Fibroblast of lung (primary cell): Measurements from ENCODE around the gene SDHAF1.

ENCODE experiments used
- CTCF ChIP-seq, 2 donors: IDR thresholded peaks in 1 of 2; conservative IDR thresholded peaks in 1 of 2; 1 replicate in 1 of 2; 2 replicates in 1 of 2; pipeline ENCODE4 v1.5.1; 2011 to 2012; ENCODE audit warnings: low read length in 2 of 2, control low read depth in 1 of 2, inconsistent platforms in 1 of 2, low read depth in 1 of 2, mild to moderate bottlenecking in 1 of 2
- EZH2 ChIP-seq: IDR thresholded peaks from 2 replicates; pipeline ENCODE4 v1.5.1; 2012; ENCODE audit warnings: low read length, control low read depth, mild to moderate bottlenecking; ENCODE audit errors: missing control alignments

GRCh38 chr19:36028313-36029041 lies 33.5 kb downstream of the SDHAF1 start:
- TF ChIP-seq CTCF (conservative IDR thresholded peaks at IDR 0.05 in 1 of 2, IDR thresholded peaks at IDR 0.05 in 1 of 2; ENCODE audit: low read depth in 1 of 2, low read length in 2 of 2) = no peak
- no peak for TF ChIP-seq EZH2
